OCI-LY3 (cell line): ENCODE data around the gene FMN1.
"Not testable (repeated sequence)": the region's sequence is repeated elsewhere in the genome, so short reads cannot be mapped to it uniquely, and the experiment has no call there.

Source experiments
- H2AFZ ChIP-seq: fragments of 200-600, 300-600 bp; shearing (Covaris generic); 2 replicates; pipeline ENCODE4 v1.6.0; 2014; ENCODE audit warnings: antibody characterized with exemption, low read depth, low read length
- H3K27ac ChIP-seq: fragments of 200-600, 300-600 bp; sonication (generic); 2 replicates; pipeline ENCODE4 v1.5.1; 2014; ENCODE audit warnings: mild to moderate bottlenecking, low read length, moderate library complexity, mixed read lengths
- H3K27me3 ChIP-seq: fragments of 200-600, 300-600 bp; sonication (generic); 2 replicates; pipeline ENCODE4 v1.6.1; 2014; ENCODE audit warnings: low read depth, low read length, mixed read lengths
- H3K36me3 ChIP-seq: fragments of 200-600, 300-600 bp; sonication (generic); replicated peaks from 2 replicates; pipeline ENCODE3; 2014; ENCODE audit warnings: low read depth, low read length, mixed read lengths
- H3K4me1 ChIP-seq: fragments of 300-600, 200-600 bp; sonication (generic); 2 replicates; pipeline ENCODE4 v1.6.1; 2014; ENCODE audit warnings: low read length, mixed read lengths
- H3K4me2 ChIP-seq: fragments of 200-600, 300-600 bp; sonication (generic); 2 replicates; pipeline ENCODE4 v1.6.1; 2014; ENCODE audit warnings: low read length, mixed read lengths
- H3K4me3 ChIP-seq: fragments of 300-600, 200-600 bp; sonication (generic); 2 replicates; pipeline ENCODE4 v1.5.1; 2014; ENCODE audit warnings: antibody characterized with exemption, mild to moderate bottlenecking, low read length, moderate library complexity
- H3K79me2 ChIP-seq: fragments of 300-600, 200-600 bp; shearing (Covaris generic); 2 replicates; pipeline ENCODE4 v1.6.1; 2014; ENCODE audit warnings: mild to moderate bottlenecking, low read length, mixed read lengths
- H3K9ac ChIP-seq: fragments of 300-600, 200-600 bp; shearing (Covaris generic); 2 replicates; pipeline ENCODE4 v1.6.0; 2014; ENCODE audit warnings: mild to moderate bottlenecking, low read length, moderate library complexity
- H3K9me3 ChIP-seq: fragments of 200-600, 300-600 bp; shearing (Covaris generic); 2 replicates; pipeline ENCODE4 v1.6.1; 2014; ENCODE audit warnings: low read length, mixed read lengths; ENCODE audit not compliant: insufficient read depth
- H4K20me1 ChIP-seq: fragments of 200-600, 300-600 bp; sonication (generic); 2 replicates; pipeline ENCODE4 v1.6.1; 2016; ENCODE audit warnings: low read length, mixed read lengths; ENCODE audit not compliant: insufficient read depth
- EZH2phosphoT487 ChIP-seq: fragments of 200-600 bp; shearing (Covaris generic); IDR thresholded peaks from 2 replicates; pipeline ENCODE4 v1.6.1; 2018; ENCODE audit warnings: antibody characterized with exemption, mixed run types, low read depth
- TF ChIP-seq, protein P1 (sequence below): fragments of 200-600, 300-600 bp; sonication (generic); IDR thresholded peaks from 2 replicates; pipeline ENCODE4 v1.5.1; 2014; ENCODE audit warnings: antibody characterized with exemption, low read length, low read depth

FMN1 gene

DNA sequence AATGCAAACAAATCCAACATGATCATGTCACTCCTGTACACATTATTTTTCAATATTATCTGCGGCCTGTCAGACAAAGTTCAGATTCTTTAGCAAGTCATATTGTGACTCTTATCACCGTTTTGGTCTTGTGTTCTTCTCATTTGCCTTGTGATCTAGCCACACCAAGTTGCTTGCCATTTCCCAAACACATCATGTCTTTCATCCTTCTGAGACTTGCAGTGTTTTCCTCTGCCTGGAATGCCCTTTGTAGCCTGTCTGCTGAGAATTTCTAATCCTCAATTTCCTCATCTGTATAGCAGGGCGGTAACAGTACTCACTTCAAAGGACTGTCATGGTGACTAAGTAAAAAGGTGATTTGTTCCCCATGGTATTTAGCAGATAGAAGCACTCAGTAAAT lies 341.7 kb downstream of the FMN1 start:
- Histone ChIP-seq H3K4me2 (no peak overlapping the region), H3K9me3 (no peaks in the 10 kb centered on the region), H3K4me3 (no peak overlapping the region), H3K27me3 (peaks cover 27% of the 10 kb centered on the region), H4K20me1 (no peaks in the 10 kb centered on the region), H3K9ac (no peak overlapping the region), H2AFZ (no peak overlapping the region), H3K27ac (no peak overlapping the region), H3K36me3 (no peaks in the 10 kb centered on the region), H3K4me1 (no peaks in the 10 kb centered on the region), H3K79me2 (no peaks in the 10 kb centered on the region)
- TF ChIP-seq, protein P1, sequence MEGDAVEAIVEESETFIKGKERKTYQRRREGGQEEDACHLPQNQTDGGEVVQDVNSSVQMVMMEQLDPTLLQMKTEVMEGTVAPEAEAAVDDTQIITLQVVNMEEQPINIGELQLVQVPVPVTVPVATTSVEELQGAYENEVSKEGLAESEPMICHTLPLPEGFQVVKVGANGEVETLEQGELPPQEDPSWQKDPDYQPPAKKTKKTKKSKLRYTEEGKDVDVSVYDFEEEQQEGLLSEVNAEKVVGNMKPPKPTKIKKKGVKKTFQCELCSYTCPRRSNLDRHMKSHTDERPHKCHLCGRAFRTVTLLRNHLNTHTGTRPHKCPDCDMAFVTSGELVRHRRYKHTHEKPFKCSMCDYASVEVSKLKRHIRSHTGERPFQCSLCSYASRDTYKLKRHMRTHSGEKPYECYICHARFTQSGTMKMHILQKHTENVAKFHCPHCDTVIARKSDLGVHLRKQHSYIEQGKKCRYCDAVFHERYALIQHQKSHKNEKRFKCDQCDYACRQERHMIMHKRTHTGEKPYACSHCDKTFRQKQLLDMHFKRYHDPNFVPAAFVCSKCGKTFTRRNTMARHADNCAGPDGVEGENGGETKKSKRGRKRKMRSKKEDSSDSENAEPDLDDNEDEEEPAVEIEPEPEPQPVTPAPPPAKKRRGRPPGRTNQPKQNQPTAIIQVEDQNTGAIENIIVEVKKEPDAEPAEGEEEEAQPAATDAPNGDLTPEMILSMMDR, result no peak
- no peak for TF ChIP-seq EZH2phosphoT487

DNA sequence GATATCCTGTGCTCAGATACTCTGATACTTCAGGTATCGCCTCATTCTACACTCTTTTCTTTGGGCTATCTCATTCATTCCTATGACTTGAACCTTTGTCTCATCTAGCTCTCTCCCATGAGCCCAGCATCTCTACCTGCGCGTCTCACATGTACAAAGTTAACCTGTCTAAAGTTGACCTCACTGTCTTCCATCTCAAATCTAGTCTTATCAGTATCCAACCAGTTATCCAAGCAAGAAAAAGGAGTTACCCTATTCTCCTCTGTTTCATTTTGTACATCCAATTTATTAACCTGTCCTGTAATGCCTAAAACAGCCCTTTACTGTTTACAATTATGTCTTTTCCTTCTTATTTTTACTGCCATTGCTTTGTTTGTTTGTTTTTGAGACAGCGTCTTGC lies 342.5 kb downstream of the FMN1 start:
- no peaks in the 10 kb centered on the region for H3K9me3 ChIP-seq
- no peak for TF ChIP-seq EZH2phosphoT487
- TF ChIP-seq, protein P1, result no peak
- H3K36me3 ChIP-seq, result no peaks in the 10 kb centered on the region
- no peak overlapping the region for H3K27ac ChIP-seq
- H3K79me2 ChIP-seq, result no peaks in the 10 kb centered on the region
- H3K4me3 ChIP-seq, result no peak overlapping the region
- no peaks in the 10 kb centered on the region for H4K20me1 ChIP-seq
- H3K9ac ChIP-seq, result no peak overlapping the region
- H2AFZ ChIP-seq, result no peak overlapping the region
- no peaks in the 10 kb centered on the region for H3K4me1 ChIP-seq
- peaks cover 27% of the 10 kb centered on the region for H3K27me3 ChIP-seq
- H3K4me2 ChIP-seq, result no peak overlapping the region

DNA sequence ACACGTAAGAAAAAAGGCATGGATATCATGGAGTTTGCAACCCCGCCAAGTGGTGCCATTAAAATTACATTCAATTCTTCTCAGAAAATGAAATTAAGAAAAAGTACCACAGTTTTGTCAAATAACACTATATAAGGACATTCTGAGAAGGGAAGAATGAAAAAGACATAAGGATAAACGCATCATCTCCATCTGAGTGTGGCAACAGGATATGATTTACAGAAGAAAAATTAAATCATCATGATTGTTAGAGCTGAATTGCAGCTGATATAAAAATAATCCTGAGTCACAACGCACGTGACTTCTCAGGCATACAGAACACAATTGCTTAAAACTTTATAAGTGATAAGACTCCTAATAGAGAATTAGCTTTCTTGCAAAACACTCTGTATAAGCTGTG lies 342.9 kb downstream of the FMN1 start:
- Histone ChIP-seq H3K4me1 (no peaks in the 10 kb centered on the region), H3K4me2 (no peak overlapping the region), H3K9me3 (no peaks in the 10 kb centered on the region)

DNA sequence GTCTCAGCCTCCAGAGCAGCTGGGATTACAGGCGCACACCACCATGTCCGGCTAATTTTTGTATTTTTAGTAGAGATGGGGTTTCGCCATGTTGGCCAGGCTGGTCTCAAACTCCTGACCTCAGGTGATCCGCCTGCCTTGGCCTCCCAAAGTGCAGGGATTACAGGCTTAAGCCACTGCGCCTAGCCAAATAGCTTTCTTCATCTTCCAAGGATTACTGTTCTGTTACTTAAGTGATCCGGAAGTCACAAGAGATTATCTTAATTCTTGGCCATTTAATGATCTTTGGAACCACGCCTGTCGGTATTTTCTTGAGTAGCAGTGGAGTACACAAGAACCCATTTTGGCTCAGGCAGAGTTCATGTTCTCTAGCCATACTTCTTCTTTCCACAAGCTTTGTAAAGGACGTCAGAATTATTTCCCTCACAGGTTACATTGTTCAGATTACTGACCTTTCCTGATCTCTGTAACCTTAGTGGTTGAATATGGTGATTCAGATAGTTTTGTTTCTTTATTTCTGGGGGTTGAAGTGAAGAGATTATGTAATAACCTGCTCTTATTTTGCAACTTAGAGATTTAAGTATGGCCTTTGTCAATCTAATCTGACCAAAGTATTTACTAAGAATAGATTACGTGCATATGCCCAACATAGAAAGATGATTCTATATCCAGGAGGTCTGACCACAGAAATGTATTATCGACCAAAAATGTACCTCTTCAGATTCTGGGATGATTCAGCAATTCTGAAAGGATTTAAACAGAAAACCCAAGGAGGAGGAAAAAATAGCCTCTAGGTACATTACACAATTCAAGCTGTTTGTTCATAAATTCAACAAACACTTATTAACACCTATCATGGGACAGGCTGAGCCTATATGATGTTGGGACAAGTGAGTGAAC lies 344.5 kb downstream of the FMN1 start:
- Histone ChIP-seq H4K20me1 (no peaks in the 10 kb centered on the region), H3K4me1 (no peaks in the 10 kb centered on the region), H2AFZ (no peak overlapping the region), H3K79me2 (no peaks in the 10 kb centered on the region), H3K9me3 (no peaks in the 10 kb centered on the region), H3K4me3 (no peak overlapping the region), H3K27ac (no peak overlapping the region), H3K9ac (no peak overlapping the region), H3K27me3 (peaks cover 19% of the 10 kb centered on the region), H3K36me3 (no peaks in the 10 kb centered on the region), H3K4me2 (no peak overlapping the region)
- TF ChIP-seq EZH2phosphoT487, result no peak
- TF ChIP-seq, protein P1, result no peak

More for the DNA sequence above, 342.9 kb downstream of the FMN1 start:
- no peaks in the 10 kb centered on the region for H3K36me3 ChIP-seq
- no peak overlapping the region for H3K27ac ChIP-seq
- no peak overlapping the region for H3K9ac ChIP-seq
- H4K20me1 ChIP-seq, result no peaks in the 10 kb centered on the region
- peaks cover 24% of the 10 kb centered on the region for H3K27me3 ChIP-seq
- H2AFZ ChIP-seq, result no peak overlapping the region
- no peaks in the 10 kb centered on the region for H3K79me2 ChIP-seq
- no peak overlapping the region for H3K4me3 ChIP-seq
- TF ChIP-seq EZH2phosphoT487, result no peak
- TF ChIP-seq, protein P1, result no peak

DNA sequence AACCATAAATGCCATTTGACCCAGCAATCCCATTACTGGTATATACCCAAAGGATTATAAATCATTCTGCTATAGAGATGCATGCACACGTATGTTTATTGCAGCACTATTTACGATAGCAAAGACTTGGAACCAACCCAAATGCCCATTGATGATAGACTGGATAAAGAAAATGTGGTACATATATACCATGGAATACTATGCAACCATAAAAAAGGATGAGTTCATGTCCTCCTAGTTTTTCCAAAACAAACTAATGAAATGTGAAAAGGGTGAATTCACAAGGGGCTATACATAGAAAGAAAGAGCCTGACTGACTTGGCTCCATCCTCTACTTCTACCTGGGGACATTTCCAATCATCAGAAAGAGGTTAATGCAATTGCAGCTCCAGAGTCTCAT lies 347.8 kb downstream of the FMN1 start:
- not testable (repeated sequence) for H3K36me3 ChIP-seq, H3K4me1 ChIP-seq, H3K9me3 ChIP-seq, H3K9ac ChIP-seq, H3K27ac ChIP-seq, H3K4me3 ChIP-seq, H3K4me2 ChIP-seq, H4K20me1 ChIP-seq, H3K79me2 ChIP-seq, H2AFZ ChIP-seq
- H3K27me3 ChIP-seq, result peaks cover 13% of the 10 kb centered on the region
